ENCODE results near the gene MAPK9. TPM values are rescaled to one million over a fixed set of nuclear protein-coding genes. Genes with fewer than 3 reads are reported as not detected.

MAPK9 gene
- total RNA-seq, 4 donors from 2014 or later: 48.1 to 70.0 (median 54.2) TPM

DNA sequence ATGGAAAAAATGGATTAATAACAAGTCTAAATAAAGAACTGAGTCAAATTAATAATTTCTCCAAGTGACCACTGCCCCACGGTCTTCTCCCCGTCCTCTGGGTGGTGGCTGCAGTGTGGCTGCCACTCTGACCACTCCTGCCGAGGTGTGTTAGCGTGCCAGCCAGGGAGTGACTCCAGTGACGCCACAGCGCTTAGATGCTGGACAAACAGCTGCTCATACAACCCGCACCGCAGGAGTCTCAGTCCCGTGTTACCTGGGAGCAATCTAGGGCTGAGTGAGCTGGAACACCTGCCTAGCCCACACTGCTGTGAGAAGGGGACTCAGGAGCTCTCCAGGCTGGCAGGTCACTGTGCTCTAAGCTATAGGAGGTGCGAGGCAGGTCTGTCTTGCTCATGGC is 10.2 kb downstream of the MAPK9 start:
- no peak for DNase-seq
- no peak for TF ChIP-seq POLR2A (IDR thresholded peaks at IDR 0.05)
- TF ChIP-seq, protein P1, sequence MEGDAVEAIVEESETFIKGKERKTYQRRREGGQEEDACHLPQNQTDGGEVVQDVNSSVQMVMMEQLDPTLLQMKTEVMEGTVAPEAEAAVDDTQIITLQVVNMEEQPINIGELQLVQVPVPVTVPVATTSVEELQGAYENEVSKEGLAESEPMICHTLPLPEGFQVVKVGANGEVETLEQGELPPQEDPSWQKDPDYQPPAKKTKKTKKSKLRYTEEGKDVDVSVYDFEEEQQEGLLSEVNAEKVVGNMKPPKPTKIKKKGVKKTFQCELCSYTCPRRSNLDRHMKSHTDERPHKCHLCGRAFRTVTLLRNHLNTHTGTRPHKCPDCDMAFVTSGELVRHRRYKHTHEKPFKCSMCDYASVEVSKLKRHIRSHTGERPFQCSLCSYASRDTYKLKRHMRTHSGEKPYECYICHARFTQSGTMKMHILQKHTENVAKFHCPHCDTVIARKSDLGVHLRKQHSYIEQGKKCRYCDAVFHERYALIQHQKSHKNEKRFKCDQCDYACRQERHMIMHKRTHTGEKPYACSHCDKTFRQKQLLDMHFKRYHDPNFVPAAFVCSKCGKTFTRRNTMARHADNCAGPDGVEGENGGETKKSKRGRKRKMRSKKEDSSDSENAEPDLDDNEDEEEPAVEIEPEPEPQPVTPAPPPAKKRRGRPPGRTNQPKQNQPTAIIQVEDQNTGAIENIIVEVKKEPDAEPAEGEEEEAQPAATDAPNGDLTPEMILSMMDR (IDR thresholded peaks at IDR 0.05): no peak
- H3K9me3 ChIP-seq: no peaks in the 10 kb centered on the region
- 79 to 91% methylated on average over 7 to 9 of the region's 10 CpGs for WGBS, 2 donors
- intact Hi-C loops (cut with DNase I): no loop called here
- H3K27ac ChIP-seq: no peak overlapping the region
- peaks cover 19 to 25% of the 10 kb centered on the region in 2 donors for H3K36me3 ChIP-seq
- H3K4me3 ChIP-seq (replicated peaks in 1 of 3): no peak overlapping the region
- no peaks in the 10 kb centered on the region for H3K4me1 ChIP-seq
- H3K27me3 ChIP-seq: no peaks in the 10 kb centered on the region

DNA sequence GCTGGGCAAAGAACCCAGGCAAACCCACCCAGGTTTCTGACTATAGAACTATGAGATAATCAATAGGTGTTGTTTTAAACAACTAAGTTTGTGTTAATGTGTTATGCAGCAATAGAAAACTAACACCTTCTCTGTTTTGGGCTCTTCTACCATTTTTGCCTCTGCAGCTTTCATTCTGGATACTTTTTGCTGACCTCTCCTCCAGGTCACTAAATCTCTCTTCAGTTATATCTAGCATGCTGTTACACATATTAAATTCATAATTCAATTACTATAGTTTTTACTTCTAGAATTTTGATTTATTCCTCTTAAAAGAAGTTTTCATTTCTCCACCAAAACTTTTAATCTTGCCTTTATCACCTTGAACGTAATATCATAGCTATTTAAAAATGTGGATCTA is 17.2 kb downstream of the MAPK9 start:
- Histone ChIP-seq H3K36me3 (peaks cover 24 to 33% of the 10 kb centered on the region in 2 donors), H3K27me3 (no peaks in the 10 kb centered on the region)

DNA sequence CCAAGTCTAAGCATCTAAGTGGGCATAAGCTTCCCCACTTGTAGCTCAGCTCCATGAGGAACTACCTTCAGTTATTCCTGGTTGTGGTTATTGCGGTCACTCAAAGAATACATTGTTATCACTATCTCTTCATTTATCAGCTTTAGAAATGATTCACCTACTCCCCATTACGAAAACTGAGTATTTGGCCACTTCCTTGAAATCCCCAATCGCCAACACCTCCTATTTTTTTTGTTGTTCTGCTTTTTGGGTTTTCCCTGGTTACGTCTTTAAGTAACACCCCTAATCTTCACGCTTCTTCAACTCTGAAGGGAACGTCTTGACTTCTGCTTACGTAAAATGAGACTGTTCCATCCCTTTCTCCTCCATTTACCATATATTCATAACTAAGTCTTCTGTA is 20.7 kb downstream of the MAPK9 start:
- no peaks in the 10 kb centered on the region for H3K9me3 ChIP-seq
- no peak overlapping the region for H3K4me3 ChIP-seq (replicated peaks in 1 of 3)
- DNase-seq: no peak
- H3K27me3 ChIP-seq: no peaks in the 10 kb centered on the region
- no peak overlapping the region for H3K27ac ChIP-seq
- intact Hi-C loops (cut with DNase I): no loop called here
- TF ChIP-seq POLR2A (IDR thresholded peaks at IDR 0.05): no peak
- TF ChIP-seq, protein P1 (IDR thresholded peaks at IDR 0.05): no peak
- 81 to 89% methylated on average over 7 of the region's 7 CpGs for WGBS, 2 donors
- peaks cover 33 to 41% of the 10 kb centered on the region in 2 donors for H3K36me3 ChIP-seq
- no peaks in the 10 kb centered on the region for H3K4me1 ChIP-seq

More for the DNA sequence above, 17.2 kb downstream of the MAPK9 start:
- Histone ChIP-seq H3K4me3 (replicated peaks in 1 of 3) (no peak overlapping the region), H3K4me1 (no peaks in the 10 kb centered on the region), H3K27ac (no peak overlapping the region), H3K9me3 (no peaks in the 10 kb centered on the region)
- WGBS, 2 donors: 100% methylated on average over 1 of the region's 1 CpG
- intact Hi-C loops (cut with DNase I): no loop called here
- TF ChIP-seq, protein P1 (IDR thresholded peaks at IDR 0.05): no peak
- no peak for TF ChIP-seq POLR2A (IDR thresholded peaks at IDR 0.05)
- no peak for DNase-seq

DNA sequence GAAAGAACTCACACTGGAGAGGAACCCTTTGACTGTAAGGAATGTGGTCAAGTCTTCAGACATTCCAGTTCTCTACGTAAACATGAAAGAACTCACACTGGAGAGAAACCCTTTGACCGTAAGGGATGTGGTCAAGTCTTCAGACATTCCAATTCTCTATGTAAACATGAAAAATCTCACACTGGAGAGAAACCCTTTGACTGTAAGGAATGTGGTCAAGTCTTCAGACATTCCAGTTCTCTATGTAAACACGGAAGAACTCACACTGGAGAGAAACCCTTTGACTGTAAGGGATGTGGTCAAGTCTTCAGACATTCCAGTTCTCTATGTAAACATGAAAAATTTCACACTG is 32.6 kb downstream of the MAPK9 start:
- peaks cover 72 to 73% of the 10 kb centered on the region in 2 donors for H3K36me3 ChIP-seq
- no peak for DNase-seq
- intact Hi-C loops (cut with DNase I): loop anchor here (10.0 kb wide), 1 partner anchor 1174 kb away; no protein-coding TSS in a partner anchor
- peaks cover 13% of the 10 kb centered on the region for H3K9me3 ChIP-seq
- H3K27me3 ChIP-seq: no peaks in the 10 kb centered on the region
- TF ChIP-seq POLR2A (IDR thresholded peaks at IDR 0.05): no peak
- TF ChIP-seq, protein P1 (IDR thresholded peaks at IDR 0.05): no peak
- WGBS, 2 donors: 56 to 66% methylated on average over 3 of the region's 3 CpGs
- no peaks in the 10 kb centered on the region for H3K4me1 ChIP-seq
- no peak overlapping the region for H3K4me3 ChIP-seq (replicated peaks in 1 of 3)
- no peak overlapping the region for H3K27ac ChIP-seq

DNA sequence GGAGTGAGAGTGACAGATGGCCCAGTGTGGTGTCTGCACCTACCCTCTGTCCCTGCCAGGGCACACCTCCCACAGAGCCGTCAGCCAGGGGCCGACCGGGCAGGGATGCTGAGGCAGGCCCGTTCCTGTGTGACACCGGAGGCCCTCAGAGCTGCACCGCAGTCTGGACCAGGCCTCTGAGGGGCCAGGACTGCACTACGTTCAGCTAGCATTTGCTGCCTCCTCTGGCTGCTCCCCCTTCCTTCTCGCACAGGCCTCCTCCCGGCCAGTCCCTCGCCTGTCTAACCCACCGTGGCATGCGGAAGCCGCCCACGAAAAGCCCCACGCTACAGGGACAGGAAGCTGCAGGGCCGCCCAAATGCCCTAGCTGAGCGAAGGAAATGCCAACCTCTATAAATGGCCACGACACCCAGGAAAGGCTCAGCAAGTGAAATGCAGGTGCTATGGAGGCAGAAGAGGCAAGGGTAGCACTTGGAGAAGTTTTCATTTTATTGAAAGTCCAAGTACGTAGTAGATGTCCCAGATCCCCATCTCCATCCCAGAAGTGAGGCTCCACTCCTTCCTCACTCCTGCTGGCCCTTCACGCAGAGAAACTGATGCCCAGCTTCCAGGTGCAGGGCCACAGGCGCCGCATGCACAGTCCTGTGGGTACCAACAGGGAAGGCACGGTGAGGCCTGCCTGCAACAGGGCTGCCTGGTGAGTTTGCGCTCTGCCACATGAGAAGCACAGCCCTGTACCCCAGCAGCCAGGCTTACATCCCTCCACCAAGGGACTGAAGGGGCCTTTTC is 38.7 kb downstream of the MAPK9 start:
- Histone ChIP-seq H3K4me3 (replicated peaks in 1 of 3) (no peak overlapping the region), H3K27ac (no peak overlapping the region), H3K4me1 (no peaks in the 10 kb centered on the region), H3K9me3 (peaks cover 6% of the 10 kb centered on the region), H3K36me3 (peaks cover 32 to 43% of the 10 kb centered on the region in 2 donors), H3K27me3 (no peaks in the 10 kb centered on the region)
- TF ChIP-seq POLR2A (IDR thresholded peaks at IDR 0.05): no peak
- TF ChIP-seq, protein P1 (IDR thresholded peaks at IDR 0.05): no peak
- intact Hi-C loops (cut with DNase I): loop anchor here (10.0 kb wide), 1 partner anchor 1168 kb away; no protein-coding TSS in a partner anchor
- WGBS, 2 donors: 94 to 98% methylated on average over 17 to 24 of the region's 24 CpGs
- DNase-seq: no peak

Data from thyroid gland (tissue), 4 donors.